A549 (cell line): ENCODE data around the gene FBRSL1. TPM values are rescaled to one million over a fixed set of nuclear protein-coding genes. Genes with fewer than 3 reads are reported as not detected.
"Not testable (repeated sequence)": the region's sequence is repeated elsewhere in the genome, so short reads cannot be mapped to it uniquely, and the experiment has no call there.

Experiments used
- ATAC-seq, 2 experiments: fragments of 200-7000 bp in 1 of 2; fragments of >200 bp in 1 of 2; cut with Nextera tagmentation in 1 of 2; cut with Tn5 transposase in 1 of 2; 3 replicates each; pipeline versions ENCODE4 v1.8.0 to v1.9.1; 2018 to 2020; ENCODE audit warnings: mild to moderate bottlenecking in 1 of 2, moderate library complexity in 1 of 2
- CTCF ChIA-PET: fragments of 300-600 bp; sonication (Branson Sonifier 250); formaldehyde crosslinking; extraction: SDS; loops from one replicate; lab custom pipeline; 2021; ENCODE audit warnings: antibody characterized with exemption, inconsistent platforms; lab: Yijun Ruan, JAX
- POLR2A ChIA-PET: fragments of 350-600 bp; formaldehyde crosslinking; extraction: SDS; loops from one replicate; lab custom pipeline; 2021; ENCODE audit warnings: antibody characterized with exemption, inconsistent platforms; lab: Yijun Ruan, JAX
- DNase-seq, 2 experiments: peaks; one replicate each; pipeline versions ENCODE4 v3.0.0 to v3.0.0-alpha.2; 2011 to 2016; ENCODE audit warnings: low read depth in 1 of 2, low spot score in 1 of 2
- FAIRE-seq: peaks from 2 replicates; lab custom pipeline; 2011; peaks lifted over from hg19 to GRCh38; lab: Jason Lieb, UNC
- H3K27ac ChIP-seq, 2 experiments: fragments of >200 bp; sonication (Bioruptor Twin); formaldehyde crosslinking; 3 replicates each; pipeline ENCODE4 v1.5.1; 2016 to 2017
- H3K4me1 ChIP-seq: fragments of >200 bp; sonication (Bioruptor Twin); formaldehyde crosslinking; 3 replicates; pipeline ENCODE4 v1.6.1; 2016
- H3K4me2 ChIP-seq: fragments of >200 bp; sonication (Bioruptor Twin); formaldehyde crosslinking; 3 replicates; pipeline ENCODE4 v1.6.1; 2016
- H3K4me3 ChIP-seq: fragments of >200 bp; sonication (Bioruptor Twin); formaldehyde crosslinking; 3 replicates; pipeline ENCODE4 v1.5.1; 2016
- H3K9me3 ChIP-seq: fragments of >200 bp; sonication (Bioruptor Twin); formaldehyde crosslinking; 3 replicates; pipeline ENCODE4 v1.6.1; 2016
- BHLHE40 ChIP-seq: IDR thresholded peaks from 2 replicates; pipeline ENCODE4 v1.6.1; 2012; ENCODE audit warnings: low read depth, low read length, inconsistent platforms
- CBX2 ChIP-seq: fragments of 200-600 bp; sonication (generic); IDR thresholded peaks from 2 replicates; pipeline ENCODE4 v1.6.1; 2016; ENCODE audit warnings: low read depth, mild to moderate bottlenecking, borderline replicate concordance
- E2F6 ChIP-seq: IDR thresholded peaks from 2 replicates; pipeline ENCODE4 v1.6.1; 2012; ENCODE audit warnings: low read depth, borderline replicate concordance
- EHF ChIP-seq: fragments of 250-450 bp; sonication (Bioruptor Pico); IDR thresholded peaks from 2 replicates; pipeline ENCODE4 v1.5.0; 2020; ENCODE audit warnings: mild to moderate bottlenecking
- EHMT2 ChIP-seq: fragments of 200-600 bp; sonication (generic); IDR thresholded peaks from 2 replicates; pipeline ENCODE4 v1.6.1; 2016; ENCODE audit warnings: antibody characterized with exemption, low read depth, mild to moderate bottlenecking, moderate library complexity
- EP300 ChIP-seq, 2 experiments: fragments of >200 bp; sonication (Bioruptor Twin); formaldehyde crosslinking; IDR thresholded peaks; 2 replicates in 1 of 2; 3 replicates in 1 of 2; pipeline ENCODE4 v1.6.1; 2016 to 2017
- FOSB ChIP-seq: fragments of 250-450 bp; sonication (Bioruptor Pico); IDR thresholded peaks from 2 replicates; pipeline ENCODE4 v1.5.0; 2020; ENCODE audit warnings: mild to moderate bottlenecking, moderate library complexity
- FOSL2 ChIP-seq, 2 experiments: fragments of 450-650 bp in 1 of 2; fragments of >200 bp in 1 of 2; sonication (Bioruptor Twin) in 1 of 2; formaldehyde crosslinking; IDR thresholded peaks; 2 replicates each; pipeline versions ENCODE4 v1.5.0 to v1.6.1; 2016 to 2020; ENCODE audit warnings: mild to moderate bottlenecking in 1 of 2, moderate library complexity in 1 of 2
- FOXS1 ChIP-seq: fragments of 250-450 bp; sonication (Bioruptor Pico); IDR thresholded peaks from 2 replicates; pipeline ENCODE4 v1.5.0; 2020; ENCODE audit warnings: mild to moderate bottlenecking, moderate library complexity
- HEYL ChIP-seq: fragments of 250-450 bp; sonication (Bioruptor Pico); IDR thresholded peaks from 2 replicates; pipeline ENCODE4 v1.8.0; 2021; ENCODE audit warnings: mild to moderate bottlenecking, moderate library complexity
- HOXA7 ChIP-seq: fragments of 250-450 bp; sonication (Bioruptor Pico); IDR thresholded peaks from 2 replicates; pipeline ENCODE4 v1.5.0; 2020; ENCODE audit warnings: mild to moderate bottlenecking, moderate library complexity
- HOXB13 ChIP-seq: fragments of 250-450 bp; sonication (Bioruptor Pico); IDR thresholded peaks from 2 replicates; pipeline ENCODE4 v1.5.0; 2020; ENCODE audit warnings: low read depth, mild to moderate bottlenecking, moderate library complexity
- JUN ChIP-seq, 2 experiments: fragments of >200 bp; sonication (Bioruptor Twin); formaldehyde crosslinking; IDR thresholded peaks; 2 replicates in 1 of 2; 3 replicates in 1 of 2; pipeline ENCODE4 v1.6.1; 2016 to 2017
- JUNB ChIP-seq: fragments of >200 bp; sonication (Bioruptor Twin); formaldehyde crosslinking; IDR thresholded peaks from 2 replicates; pipeline ENCODE4 v1.6.1; 2016
- KDM5A ChIP-seq: fragments of 200-600 bp; sonication (generic); IDR thresholded peaks from 2 replicates; pipeline ENCODE4 v1.6.1; 2016; ENCODE audit warnings: antibody characterized with exemption, mild to moderate bottlenecking
- MYC ChIP-seq: IDR thresholded peaks from 2 replicates; pipeline ENCODE4 v1.6.1; 2012; ENCODE audit warnings: mild to moderate bottlenecking, inconsistent platforms, low read length, improper control_type of control experiment, borderline replicate concordance
- NPAS2 ChIP-seq: fragments of 250-450 bp; sonication (Bioruptor Pico); IDR thresholded peaks from 2 replicates; pipeline ENCODE4 v1.8.0; 2022; ENCODE audit warnings: mild to moderate bottlenecking, moderate library complexity, borderline replicate concordance
- PBX3 ChIP-seq: IDR thresholded peaks from 2 replicates; pipeline ENCODE4 v1.6.1; 2012
- PHF8 ChIP-seq: fragments of 200-600 bp; sonication (generic); IDR thresholded peaks from 2 replicates; pipeline ENCODE4 v1.6.1; 2016; ENCODE audit warnings: low read depth, mild to moderate bottlenecking, antibody characterized with exemption, moderate library complexity, borderline replicate concordance
- POLR2A ChIP-seq: IDR thresholded peaks from 2 replicates; pipeline ENCODE4 v1.6.1; 2012; ENCODE audit warnings: mild to moderate bottlenecking, low read length
- POLR2AphosphoS2 ChIP-seq: conservative IDR thresholded peaks from 2 replicates; pipeline ENCODE4 v1.6.1; 2012; ENCODE audit warnings: low read length, improper control_type of control experiment, inconsistent platforms
- RFX5 ChIP-seq: fragments of 450-650 bp; IDR thresholded peaks from 2 replicates; pipeline ENCODE4 v1.7.1; 2014; ENCODE audit warnings: antibody characterized with exemption, mild to moderate bottlenecking, moderate library complexity
- ZC3H11A ChIP-seq: fragments of 450-650 bp; IDR thresholded peaks from 2 replicates; pipeline ENCODE4 v1.6.1; 2014; ENCODE audit warnings: antibody characterized with exemption, mild to moderate bottlenecking
- ZNF302 ChIP-seq: fragments of 250-450 bp; sonication (Bioruptor Pico); IDR thresholded peaks from 2 replicates; pipeline ENCODE4 v1.9.0; 2021; ENCODE audit warnings: inconsistent platforms, mild to moderate bottlenecking, moderate library complexity
- WGBS: methylation state at CpG from one replicate; pipeline ENCODE4 v1.1.6; 2017; ENCODE audit errors: missing lambda C conversion rate; 5-methylcytosine and 5-hydroxymethylcytosine counted together
- polyA plus RNA-seq, 4 experiments: library from polyadenylated mRNA; depleted of rRNA in 3 of 4; stranded (reverse); fragments of >200 nt; fragmentation: RNase III in 1 of 4; extraction: RNeasy Plus Mini Kit Qiagen cat#74134 plus additional on column Dnase treatment in 1 of 4; gene quantifications; 2 replicates in 3 of 4; 3 replicates in 1 of 4; pipeline ENCODE4 v1.2.3, GENCODE V29; 2011 to 2017
- TF ChIP-seq, protein P1 (sequence below): fragments of 250-450 bp; sonication (Bioruptor Pico); IDR thresholded peaks from 2 replicates; pipeline ENCODE4 v1.5.0; 2020; ENCODE audit warnings: low read depth, mild to moderate bottlenecking, moderate library complexity

The FBRSL1 gene
- polyA plus RNA-seq, 2 of the 4 experiments (the other 2 are of a cell fraction): 3.0 to 32.8 TPM

DNA sequence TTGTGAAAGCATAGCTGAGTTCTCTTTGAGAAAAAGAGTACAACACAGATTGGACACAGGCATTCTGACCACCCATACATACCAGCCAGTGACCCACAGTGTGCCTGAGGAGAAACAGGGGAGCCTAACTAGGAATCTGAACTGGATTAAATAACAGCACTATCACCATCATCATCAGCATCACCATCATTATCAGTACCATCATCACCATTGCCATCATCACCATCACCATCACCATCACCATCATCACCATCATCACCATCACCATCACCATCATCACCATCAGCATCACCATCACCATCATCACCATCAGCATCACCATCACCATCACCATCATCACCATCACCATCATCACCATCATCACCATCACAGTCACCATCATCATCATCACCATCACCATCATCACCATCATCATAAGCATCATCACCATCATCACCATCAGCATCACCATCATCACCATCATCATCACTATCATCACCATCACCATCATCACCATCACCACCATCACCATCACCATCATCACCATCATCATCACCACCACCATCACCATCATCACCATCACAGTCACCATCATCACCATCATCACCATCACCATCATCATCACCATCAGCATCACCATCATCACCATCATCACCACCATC is 26.5 kb upstream of the FBRSL1 start:
- H3K4me1 ChIP-seq, H3K4me2 ChIP-seq, ATAC-seq, H3K27ac ChIP-seq, DNase-seq, POLR2A ChIA-PET, H3K9me3 ChIP-seq, H3K4me3 ChIP-seq: not testable (repeated sequence)
- FAIRE-seq: peak; percentile 18
- CTCF ChIA-PET: interaction anchor here (0.8 to 2.6 kb wide), 3 partner anchors 17 to 60 kb away, joined by 3 to 14 read pairs (median 3); no protein-coding TSS in a partner anchor

GRCh38 chr12:132464304-132464703 is 25.6 kb upstream of the FBRSL1 start:
- H3K4me3 ChIP-seq, ATAC-seq, H3K4me2 ChIP-seq, POLR2A ChIA-PET, H3K27ac ChIP-seq, H3K9me3 ChIP-seq, FAIRE-seq, CTCF ChIA-PET, H3K4me1 ChIP-seq, DNase-seq: not testable (repeated sequence)
- WGBS: 79% methylated on average over 5 of the region's 5 CpGs

DNA sequence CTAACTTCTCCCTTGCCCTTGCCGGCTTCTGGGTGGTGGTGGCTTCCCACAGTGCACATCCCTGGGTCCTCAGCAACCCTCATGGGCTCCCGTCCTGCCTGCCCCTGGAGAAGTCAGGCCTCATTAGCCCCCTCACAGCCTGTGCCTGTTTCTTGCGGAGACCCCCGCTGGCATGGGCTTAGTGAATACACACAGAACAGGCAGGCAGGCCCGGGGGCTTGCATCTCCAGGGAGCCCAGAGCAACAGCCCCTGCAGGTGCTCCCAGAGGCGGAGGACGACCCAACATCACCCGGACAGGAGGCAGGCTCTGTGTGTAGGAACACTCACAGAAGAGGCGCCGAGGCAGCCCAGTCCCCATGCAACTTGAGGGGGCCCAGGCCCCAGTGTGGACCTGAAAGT is 25.1 kb upstream of the FBRSL1 start:
- ChIA-PET CTCF (interaction anchor here (1.4 kb wide), 1 partner anchor 8 kb away, joined by 5 read pairs; no protein-coding TSS in a partner anchor), POLR2A (no interaction called here)
- DNase-seq: no peak
- Histone ChIP-seq H3K27ac (no peak overlapping the region), H3K9me3 (peaks cover 4% of the 10 kb centered on the region; the same call in 1 of the 3 replicates), H3K4me2 (no peak overlapping the region), H3K4me1 (no peaks in the 10 kb centered on the region), H3K4me3 (no peak overlapping the region)
- ATAC-seq: no peak; a peak in 3 of 6 replicates
- no peak for FAIRE-seq
- WGBS: 63% methylated on average over 10 of the region's 10 CpGs
- TF ChIP-seq RFX5 (no peak), FOSL2 (IDR thresholded peaks at IDR 0.05) (no peak), FOSL2 (CRISPR knock-in tag; IDR thresholded peaks at IDR 0.05) (no peak), HOXA7 (CRISPR knock-in tag) (no peak), EP300 (IDR thresholded peaks at IDR 0.05) (no peak), EHMT2 (no peak), JUNB (no peak), ZC3H11A (no peak), POLR2AphosphoS2 (no peak)
- TF ChIP-seq, protein P1, sequence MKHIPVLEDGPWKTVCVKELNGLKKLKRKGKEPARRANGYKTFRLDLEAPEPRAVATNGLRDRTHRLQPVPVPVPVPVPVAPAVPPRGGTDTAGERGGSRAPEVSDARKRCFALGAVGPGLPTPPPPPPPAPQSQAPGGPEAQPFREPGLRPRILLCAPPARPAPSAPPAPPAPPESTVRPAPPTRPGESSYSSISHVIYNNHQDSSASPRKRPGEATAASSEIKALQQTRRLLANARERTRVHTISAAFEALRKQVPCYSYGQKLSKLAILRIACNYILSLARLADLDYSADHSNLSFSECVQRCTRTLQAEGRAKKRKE (CRISPR knock-in tag): no peak
- TF ChIP-seq, all 56 proteins: peak for 0

- ChIA-PET CTCF (interaction anchor here (0.5 to 1.4 kb wide), 5 partner anchors 8 to 446 kb away, joined by 3 to 5 read pairs (median 3); no protein-coding TSS in a partner anchor), POLR2A (no interaction called here)
- Histone ChIP-seq H3K4me3 (no peak overlapping the region), H3K4me2 (no peak overlapping the region), H3K9me3 (peaks cover 2% of the 10 kb centered on the region; the same call in 1 of the 3 replicates), H3K27ac (no peak overlapping the region), H3K4me1 (no peaks in the 10 kb centered on the region)
- ATAC-seq (peak; percentile 17 to 25; a peak in 4 of 6 replicates), FAIRE-seq (no peak), DNase-seq (no peak)
- WGBS: 61% methylated on average over 16 of the region's 17 CpGs
- no peak for TF ChIP-seq NPAS2 (CRISPR knock-in tag)
- TF ChIP-seq E2F6: no peak
- no peak for TF ChIP-seq ZNF302
- no peak for TF ChIP-seq KDM5A
- no peak for TF ChIP-seq EHF (CRISPR knock-in tag)
- no peak for TF ChIP-seq FOSL2 (IDR thresholded peaks at IDR 0.05)
- TF ChIP-seq FOSL2 (CRISPR knock-in tag; IDR thresholded peaks at IDR 0.05): no peak
- no peak for TF ChIP-seq FOSB (CRISPR knock-in tag)
- TF ChIP-seq MYC: no peak
- TF ChIP-seq HOXB13 (CRISPR knock-in tag): no peak
- no peak for TF ChIP-seq FOXS1 (CRISPR knock-in tag)
- no peak for TF ChIP-seq JUN (IDR thresholded peaks at IDR 0.05)
- no peak for TF ChIP-seq BHLHE40
- TF ChIP-seq POLR2A: no peak
- TF ChIP-seq CBX2: no peak
- no peak for TF ChIP-seq HEYL
- TF ChIP-seq PHF8: no peak
- TF ChIP-seq PBX3: no peak
These were observed 24.4 kb upstream of the FBRSL1 start for GRCh38 chr12:132465269-132466190.
